Measurements from ENCODE around the gene FOXP1. TPM values are rescaled to one million over a fixed set of nuclear protein-coding genes. Genes with fewer than 3 reads are reported as not detected.

Gene FOXP1
- total RNA-seq, 2 donors from 2014 or later = 101 to 171 TPM

DNA sequence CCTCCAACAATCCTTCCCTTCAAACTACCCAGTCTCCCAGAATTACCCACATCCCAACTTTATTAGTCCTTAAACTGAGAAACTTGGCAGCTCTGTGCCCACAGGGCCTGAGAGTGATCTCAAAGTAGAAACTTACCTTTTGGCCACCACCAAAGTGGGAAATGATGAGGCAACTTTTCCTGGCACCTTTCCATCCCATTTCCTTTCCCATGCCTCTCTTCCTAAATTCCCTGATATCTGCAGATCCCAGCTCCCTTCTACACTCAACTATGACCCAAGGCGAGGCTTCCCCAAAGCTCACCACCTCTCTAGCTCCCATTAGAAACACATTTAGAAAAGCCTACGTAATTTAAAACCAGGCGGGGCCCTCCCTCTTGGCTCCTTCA, 271.9 kb downstream of the FOXP1 start:
- no peak overlapping the region for H3K4me3 Mint-ChIP-seq
- H3K9me3 Mint-ChIP-seq = no peaks in the 10 kb centered on the region
- peaks cover 24% of the 10 kb centered on the region for H3K4me1 Mint-ChIP-seq
- H3K27me3 Mint-ChIP-seq = no peaks in the 10 kb centered on the region
- no peak overlapping the region for H3K27ac Mint-ChIP-seq
- H3K36me3 Mint-ChIP-seq (ENCODE audit: low read depth) = no peaks in the 10 kb centered on the region
- no peak for ATAC-seq (replicated peaks)

DNA sequence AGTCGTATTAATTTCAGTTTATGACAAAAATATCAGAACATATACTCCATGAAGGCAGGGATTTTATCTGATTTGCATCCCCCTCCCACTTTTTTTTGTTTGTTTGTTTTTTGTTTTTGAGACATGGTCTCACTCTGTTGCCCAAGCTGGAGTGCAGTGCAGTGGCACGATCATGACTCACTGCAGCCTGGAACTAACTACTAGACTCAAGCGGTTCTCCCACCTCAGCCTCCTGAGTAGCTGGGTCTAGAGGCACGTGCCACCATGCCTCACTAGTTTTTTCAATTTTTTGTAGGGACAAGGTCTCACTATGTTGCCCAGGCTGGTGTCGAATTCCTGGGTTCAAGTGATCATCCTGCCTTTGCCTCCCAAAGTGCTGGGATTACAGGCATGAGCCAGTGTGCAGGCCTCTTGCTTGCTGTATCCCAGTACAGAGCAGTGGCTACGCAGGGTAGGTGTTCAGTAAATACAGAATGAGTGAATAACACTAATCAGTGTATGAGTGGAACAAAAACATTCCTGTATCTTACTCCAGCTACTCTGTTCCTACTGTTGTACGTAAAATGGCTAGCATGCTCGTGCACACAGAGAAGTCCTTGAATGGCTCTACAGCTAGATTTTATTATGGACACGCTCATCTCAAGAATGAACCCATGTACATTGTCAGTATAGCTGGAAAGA, 272.4 kb downstream of the FOXP1 start:
- H3K4me1 Mint-ChIP-seq = peaks cover 24% of the 10 kb centered on the region
- no peak overlapping the region for H3K27ac Mint-ChIP-seq
- H3K9me3 Mint-ChIP-seq = no peaks in the 10 kb centered on the region
- ATAC-seq (replicated peaks) = no peak
- H3K4me3 Mint-ChIP-seq = no peak overlapping the region
- H3K36me3 Mint-ChIP-seq (ENCODE audit: low read depth) = no peaks in the 10 kb centered on the region
- no peaks in the 10 kb centered on the region for H3K27me3 Mint-ChIP-seq

DNA sequence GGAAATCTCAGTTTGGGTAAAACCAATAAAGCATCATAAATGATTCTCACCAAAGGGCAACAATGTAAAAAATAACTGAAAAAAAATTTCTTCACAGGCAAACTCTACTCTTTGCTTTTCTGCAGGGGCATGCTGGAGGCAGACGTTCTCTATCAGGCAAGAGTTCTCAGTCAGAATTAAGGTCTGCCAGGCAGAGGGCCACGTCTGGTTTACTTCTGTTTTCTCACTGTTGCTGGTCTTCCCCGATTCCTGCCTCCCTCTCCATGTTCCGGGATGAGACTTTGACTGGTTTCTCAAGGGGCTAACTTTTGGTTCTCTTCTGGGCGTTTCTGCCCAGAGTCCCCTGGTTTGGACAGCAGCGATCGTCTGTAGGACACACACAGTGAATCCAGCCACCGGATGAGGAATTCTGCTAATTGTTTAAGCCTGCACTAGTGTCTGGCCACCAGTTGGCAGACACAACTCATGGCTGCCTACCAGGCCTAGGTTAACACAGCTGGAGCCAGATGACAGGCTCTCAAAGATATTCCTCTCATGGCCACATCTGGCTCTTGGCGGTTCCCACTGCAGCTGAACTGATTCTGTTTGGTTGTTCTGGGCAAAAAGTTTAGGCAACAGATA, 273.1 kb downstream of the FOXP1 start:
- H3K27ac Mint-ChIP-seq = no peak overlapping the region
- H3K4me1 Mint-ChIP-seq = peaks cover 24% of the 10 kb centered on the region
- no peak for ATAC-seq (replicated peaks)

DNA sequence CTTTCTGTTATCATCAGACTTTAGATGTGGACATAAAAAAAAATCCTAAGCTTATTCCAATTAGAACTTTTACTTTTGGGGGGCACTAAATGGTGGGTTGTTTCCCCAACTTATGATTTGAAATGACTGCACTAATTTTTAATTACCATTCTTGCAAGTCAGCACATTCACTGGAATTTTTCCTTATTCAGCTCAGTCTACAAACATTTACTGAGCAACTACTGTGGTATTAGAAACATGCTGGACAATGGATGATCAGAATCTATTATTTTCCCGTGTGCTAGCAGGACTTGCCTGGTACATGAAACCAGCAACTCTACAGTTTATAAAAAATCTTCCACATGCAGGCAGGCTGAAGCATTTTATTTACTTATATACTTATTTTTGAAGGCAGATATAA, 273.6 kb downstream of the FOXP1 start:
- ATAC-seq (replicated peaks) = no peak
- H3K4me1 Mint-ChIP-seq = peaks cover 28% of the 10 kb centered on the region
- H3K27ac Mint-ChIP-seq = peak overlapping the region; percentile 64
- H3K36me3 Mint-ChIP-seq (ENCODE audit: low read depth) = no peaks in the 10 kb centered on the region
- no peaks in the 10 kb centered on the region for H3K27me3 Mint-ChIP-seq
- H3K4me3 Mint-ChIP-seq = peak overlapping the region; percentile 21
- H3K9me3 Mint-ChIP-seq = no peaks in the 10 kb centered on the region

More for the DNA sequence above, 273.1 kb downstream of the FOXP1 start:
- Mint-ChIP-seq H3K36me3 (ENCODE audit: low read depth) (no peaks in the 10 kb centered on the region), H3K9me3 (no peaks in the 10 kb centered on the region), H3K27me3 (no peaks in the 10 kb centered on the region), H3K4me3 (no peak overlapping the region)

DNA sequence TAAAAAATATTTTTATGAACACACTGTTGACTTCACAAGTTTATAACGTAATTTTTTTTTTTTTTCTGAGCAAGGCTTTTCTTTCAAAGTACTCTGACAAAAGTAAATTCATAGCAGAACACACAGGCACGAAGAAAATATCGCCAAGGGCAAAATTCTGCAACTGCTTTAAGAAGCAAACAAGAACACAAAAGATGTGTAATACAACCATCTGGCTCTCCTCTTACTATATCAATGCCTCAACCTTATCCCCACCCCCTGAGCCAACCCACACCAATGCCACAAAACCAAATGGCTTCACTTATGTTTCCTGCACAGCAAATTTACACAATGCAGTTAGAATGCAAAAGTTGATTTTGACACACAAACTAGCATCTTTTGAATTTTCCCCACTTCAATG, 274.2 kb downstream of the FOXP1 start:
- H3K36me3 Mint-ChIP-seq (ENCODE audit: low read depth) = peaks cover 3% of the 10 kb centered on the region
- peak overlapping the region; percentile 21 for H3K4me3 Mint-ChIP-seq
- H3K4me1 Mint-ChIP-seq = peaks cover 29% of the 10 kb centered on the region
- no peaks in the 10 kb centered on the region for H3K27me3 Mint-ChIP-seq
- H3K9me3 Mint-ChIP-seq = no peaks in the 10 kb centered on the region
- H3K27ac Mint-ChIP-seq = peak overlapping the region; percentile 64
- ATAC-seq (replicated peaks) = peak; percentile 75

DNA sequence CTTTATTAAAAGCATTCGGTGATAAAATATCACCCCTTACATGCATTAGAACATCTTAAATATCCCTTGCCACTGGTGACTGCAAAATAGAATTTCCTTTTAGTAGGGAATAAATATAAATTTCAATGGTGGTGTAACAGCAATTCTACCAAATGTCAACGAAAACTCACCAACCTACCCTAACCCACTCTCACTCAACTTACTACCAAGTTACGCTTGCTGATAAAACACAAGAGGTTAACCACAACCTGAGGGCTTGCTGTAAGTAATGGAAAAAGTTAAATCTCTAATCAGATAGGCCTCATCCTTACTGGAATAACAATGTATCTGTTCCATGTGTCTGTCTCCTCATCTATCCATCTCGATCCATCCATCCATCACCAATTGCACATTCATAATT, 274.7 kb downstream of the FOXP1 start:
- Mint-ChIP-seq H3K9me3 (no peaks in the 10 kb centered on the region), H3K27me3 (no peaks in the 10 kb centered on the region), H3K27ac (peak overlapping the region; percentile 64), H3K4me1 (peaks cover 32% of the 10 kb centered on the region), H3K36me3 (ENCODE audit: low read depth) (peaks cover 8% of the 10 kb centered on the region), H3K4me3 (peak overlapping the region; percentile 21)
- ATAC-seq (replicated peaks) = peak; percentile 64

DNA sequence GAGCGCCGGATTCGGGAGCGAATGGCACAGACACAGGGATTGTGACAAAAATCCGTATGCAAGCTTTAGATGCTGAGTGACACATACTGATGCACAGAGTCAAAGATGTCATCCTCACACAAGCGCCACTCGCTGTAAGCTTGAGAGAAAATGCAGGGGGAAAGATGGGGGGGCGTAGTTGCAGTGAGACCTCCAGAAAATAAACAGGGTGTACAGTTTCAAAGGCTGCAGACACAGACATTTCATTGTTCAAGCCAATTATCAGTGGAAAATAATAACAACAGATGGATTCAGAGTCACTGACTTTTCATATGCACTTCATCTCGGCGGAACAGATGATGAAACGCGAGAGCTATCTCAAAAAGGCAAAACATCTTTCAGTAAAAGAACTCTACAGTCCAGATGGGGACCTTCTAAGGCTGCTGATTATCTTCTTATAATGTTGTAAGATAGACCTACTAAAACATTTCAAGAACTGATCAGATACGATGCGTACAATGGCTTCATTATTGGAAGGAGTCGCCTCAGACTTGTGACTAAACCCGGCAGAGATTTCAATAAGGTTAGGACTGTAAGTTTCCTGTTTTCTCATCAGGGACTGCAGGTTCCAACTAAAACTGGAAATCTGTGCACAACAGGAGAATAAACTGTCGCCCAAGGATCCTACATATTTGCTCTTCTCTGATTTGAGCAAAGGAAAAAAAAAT, 275.4 kb downstream of the FOXP1 start:
- H3K4me1 Mint-ChIP-seq = peaks cover 35% of the 10 kb centered on the region
- H3K9me3 Mint-ChIP-seq = no peaks in the 10 kb centered on the region
- ATAC-seq (replicated peaks) = no peak
- H3K36me3 Mint-ChIP-seq (ENCODE audit: low read depth) = peaks cover 11% of the 10 kb centered on the region
- no peaks in the 10 kb centered on the region for H3K27me3 Mint-ChIP-seq
- H3K27ac Mint-ChIP-seq = no peak overlapping the region
- peak overlapping the region; percentile 28 for H3K4me3 Mint-ChIP-seq

DNA sequence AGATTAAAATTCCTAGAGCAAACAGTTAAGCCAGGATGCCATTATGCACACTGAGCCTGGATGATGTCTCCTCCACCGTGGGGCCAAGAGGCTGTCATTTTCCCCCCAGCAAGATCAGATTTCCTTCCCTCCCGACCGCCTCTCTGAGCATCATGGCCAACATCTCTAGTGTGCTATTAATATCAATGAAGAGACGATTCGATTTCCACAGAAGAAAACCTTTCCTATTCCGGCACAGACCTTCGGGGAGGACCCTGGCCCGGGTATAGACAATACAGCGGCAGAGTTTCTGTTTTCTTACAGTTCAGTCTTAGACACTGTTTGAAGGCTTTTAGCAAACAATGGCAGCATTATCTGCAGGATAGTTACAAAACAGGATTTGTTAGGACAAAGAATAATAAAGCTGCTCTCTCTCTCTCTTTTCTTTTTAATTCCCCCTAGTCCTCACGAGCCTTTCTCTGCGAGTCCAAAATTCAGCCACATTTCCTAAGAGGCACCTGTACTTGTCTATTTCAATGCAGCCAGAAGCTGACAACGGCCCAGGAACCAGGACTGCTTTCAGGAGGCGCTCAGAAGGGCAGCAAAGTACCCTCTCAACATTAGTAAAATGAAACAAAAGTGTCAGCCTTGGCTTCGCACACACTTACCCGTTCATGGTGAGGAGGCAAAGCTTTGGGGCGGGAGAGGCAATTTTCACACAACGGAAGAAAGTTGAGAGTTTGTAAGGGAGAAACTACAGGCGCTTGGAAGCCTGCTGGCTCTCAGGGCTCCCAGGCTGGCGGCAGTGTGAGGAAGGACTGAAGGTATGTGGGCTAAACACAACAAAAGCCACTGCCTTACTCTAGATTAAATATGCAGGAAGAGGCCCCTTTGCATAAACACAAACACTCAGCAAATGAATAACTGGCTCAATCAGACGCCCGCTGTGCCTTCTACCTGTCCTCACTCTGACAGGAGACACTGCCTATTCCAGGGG, 278.0 kb downstream of the FOXP1 start:
- Mint-ChIP-seq H3K4me3 (peak overlapping the region; percentile 85), H3K4me1 (peaks cover 57% of the 10 kb centered on the region)

DNA sequence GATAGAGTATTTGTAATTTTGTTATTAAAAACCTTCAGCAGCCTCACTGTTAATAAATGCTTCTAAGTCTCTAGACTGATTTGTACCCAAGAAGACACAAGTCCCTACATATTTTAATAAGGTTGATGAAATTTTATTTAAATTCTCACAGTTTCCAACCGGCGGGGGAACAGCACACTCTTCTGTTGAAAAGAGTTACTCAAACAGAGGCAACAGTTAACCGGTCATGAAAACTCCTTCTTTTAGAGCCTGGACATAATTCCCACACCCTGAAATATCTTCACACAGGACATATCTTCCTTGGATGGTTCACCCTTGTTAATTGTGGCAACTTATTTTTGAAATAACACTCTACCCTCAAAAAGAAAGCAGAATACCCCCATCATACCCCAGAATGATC, 278.8 kb downstream of the FOXP1 start:
- H3K27ac Mint-ChIP-seq = peak overlapping the region; percentile 84
- peak overlapping the region; percentile 85 for H3K4me3 Mint-ChIP-seq
- H3K36me3 Mint-ChIP-seq (ENCODE audit: low read depth) = peaks cover 32% of the 10 kb centered on the region
- peaks cover 61% of the 10 kb centered on the region for H3K4me1 Mint-ChIP-seq
- no peaks in the 10 kb centered on the region for H3K9me3 Mint-ChIP-seq
- ATAC-seq (replicated peaks) = no peak
- H3K27me3 Mint-ChIP-seq = no peaks in the 10 kb centered on the region

More for the DNA sequence above, 278.0 kb downstream of the FOXP1 start:
- no peaks in the 10 kb centered on the region for H3K27me3 Mint-ChIP-seq
- H3K27ac Mint-ChIP-seq = peak overlapping the region; percentile 84
- H3K9me3 Mint-ChIP-seq = no peaks in the 10 kb centered on the region
- ATAC-seq (replicated peaks) = peak; percentile 2
- H3K36me3 Mint-ChIP-seq (ENCODE audit: low read depth) = peaks cover 24% of the 10 kb centered on the region

DNA sequence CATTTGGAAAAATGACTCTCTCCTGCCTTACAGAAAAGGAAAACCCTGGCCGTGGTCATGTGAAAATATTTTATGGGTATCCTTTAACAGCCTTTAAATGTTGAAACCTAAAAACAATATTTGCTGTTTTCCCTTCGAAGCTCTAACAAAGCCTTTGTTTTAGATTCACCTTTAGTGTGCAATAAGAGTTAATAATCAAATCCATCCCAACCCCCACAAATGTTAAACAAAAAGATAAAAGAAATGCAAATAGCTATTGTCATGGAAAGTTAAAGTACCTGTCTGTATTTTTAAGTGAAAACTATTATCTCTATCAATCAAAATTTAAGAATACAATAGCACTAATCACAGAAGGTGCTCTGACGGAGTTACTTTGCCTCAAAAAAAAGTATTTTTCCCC, 279.3 kb downstream of the FOXP1 start:
- Mint-ChIP-seq H3K27ac (peak overlapping the region; percentile 84), H3K4me3 (peak overlapping the region; percentile 85), H3K4me1 (peaks cover 59% of the 10 kb centered on the region), H3K27me3 (no peaks in the 10 kb centered on the region), H3K36me3 (ENCODE audit: low read depth) (peaks cover 36% of the 10 kb centered on the region), H3K9me3 (no peaks in the 10 kb centered on the region)
- ATAC-seq (replicated peaks) = no peak

DNA sequence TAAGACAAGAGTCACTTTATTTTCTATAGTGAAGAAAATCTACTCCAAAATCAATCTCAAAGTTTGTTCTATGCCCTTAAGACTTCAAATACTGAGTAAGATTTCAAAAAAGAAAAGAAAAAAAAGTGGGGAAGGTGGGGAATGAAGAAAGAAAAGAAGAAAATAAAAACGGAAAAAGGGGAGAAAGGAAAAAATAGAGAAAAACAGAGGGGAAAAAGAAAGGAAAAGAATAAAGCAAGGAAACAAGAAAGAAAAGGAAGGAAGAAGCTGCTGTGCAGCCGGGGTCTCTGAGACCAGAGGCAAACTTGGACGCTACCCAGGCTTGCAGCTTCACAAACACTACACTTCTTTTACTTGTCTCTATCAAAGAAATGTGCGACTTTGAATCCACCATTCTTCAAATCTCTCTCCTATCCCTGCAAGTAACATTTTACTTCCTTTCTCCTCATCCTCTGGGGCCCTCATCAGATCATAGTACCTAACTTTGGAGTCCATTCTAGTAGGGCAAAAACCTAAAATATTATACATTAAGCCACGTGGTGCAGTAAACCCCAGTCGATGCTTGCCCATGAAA, 279.8 kb downstream of the FOXP1 start:
- no peaks in the 10 kb centered on the region for H3K9me3 Mint-ChIP-seq
- H3K4me3 Mint-ChIP-seq = peak overlapping the region; percentile 85
- peaks cover 41% of the 10 kb centered on the region for H3K36me3 Mint-ChIP-seq (ENCODE audit: low read depth)
- H3K27me3 Mint-ChIP-seq = no peaks in the 10 kb centered on the region
- no peak for ATAC-seq (replicated peaks)
- peak overlapping the region; percentile 84 for H3K27ac Mint-ChIP-seq
- peaks cover 54% of the 10 kb centered on the region for H3K4me1 Mint-ChIP-seq

DNA sequence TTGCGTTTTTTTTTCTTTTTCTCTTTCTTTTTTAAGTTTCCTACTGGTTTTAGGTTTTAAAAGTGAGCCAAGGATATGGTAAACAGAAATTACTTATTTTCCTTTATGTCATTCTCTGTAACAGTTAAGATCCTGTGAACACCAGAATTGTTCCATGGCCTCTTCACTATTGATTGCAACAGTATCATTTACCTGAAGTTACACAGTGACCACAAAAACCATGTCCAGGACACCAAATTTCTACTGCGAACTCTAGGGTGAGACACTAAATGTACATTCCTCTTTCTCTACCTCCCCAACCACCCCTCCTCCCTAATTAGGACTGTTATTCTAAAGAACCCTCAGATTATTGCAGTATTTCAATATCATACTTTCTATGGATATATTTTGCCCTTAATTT, 280.9 kb downstream of the FOXP1 start:
- Mint-ChIP-seq H3K27me3 (no peaks in the 10 kb centered on the region), H3K27ac (peak overlapping the region; percentile 84), H3K4me3 (peak overlapping the region; percentile 85), H3K36me3 (ENCODE audit: low read depth) (peaks cover 52% of the 10 kb centered on the region), H3K4me1 (peaks cover 44% of the 10 kb centered on the region), H3K9me3 (no peaks in the 10 kb centered on the region)
- ATAC-seq (replicated peaks) = peak; percentile 10

DNA sequence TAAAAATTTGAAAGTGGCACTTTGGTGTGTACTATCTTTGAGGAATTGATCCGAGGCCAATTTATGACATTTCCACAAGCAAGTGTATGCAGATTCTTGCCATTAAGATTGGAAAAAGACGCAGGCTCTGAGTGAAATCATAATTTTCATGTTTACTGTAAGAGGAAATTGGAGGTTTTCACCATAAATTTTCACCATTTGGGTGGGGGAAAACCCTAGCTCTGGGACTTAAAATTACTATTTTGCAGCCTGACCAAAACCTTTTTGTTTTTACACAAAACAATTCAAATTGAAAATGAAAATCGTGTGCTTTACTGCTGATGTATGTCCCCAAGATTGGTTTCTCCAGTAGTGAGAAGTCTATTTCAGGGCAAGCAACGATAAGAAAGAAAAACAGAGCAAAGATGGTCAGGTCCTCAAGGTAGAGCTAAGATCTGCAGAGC, 282.6 kb downstream of the FOXP1 start:
- Mint-ChIP-seq H3K4me3 (peak overlapping the region; percentile 85), H3K9me3 (no peaks in the 10 kb centered on the region), H3K36me3 (ENCODE audit: low read depth) (peaks cover 67% of the 10 kb centered on the region), H3K4me1 (peaks cover 44% of the 10 kb centered on the region), H3K27ac (peak overlapping the region; percentile 84), H3K27me3 (no peaks in the 10 kb centered on the region)
- peak; percentile 85 for ATAC-seq (replicated peaks)

DNA sequence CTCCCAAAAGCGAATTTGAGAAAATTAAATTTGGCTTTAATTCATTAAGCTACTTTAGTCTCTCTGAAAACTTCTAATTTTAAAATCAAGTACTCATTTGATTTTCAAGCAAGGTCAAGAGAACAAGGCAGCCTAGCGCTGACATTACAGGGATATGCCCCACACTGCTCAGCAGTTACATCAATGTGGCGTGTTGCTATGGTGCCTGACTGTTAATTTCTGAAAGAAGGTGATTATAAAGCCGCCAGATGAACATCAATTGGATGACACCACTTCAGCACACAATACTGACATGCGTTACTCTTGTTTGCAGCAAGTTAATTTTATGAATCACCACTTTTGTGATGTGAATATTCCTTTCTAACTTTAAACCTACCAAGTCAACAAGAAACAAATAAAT, 284.4 kb downstream of the FOXP1 start:
- Mint-ChIP-seq H3K9me3 (no peaks in the 10 kb centered on the region), H3K36me3 (ENCODE audit: low read depth) (peaks cover 68% of the 10 kb centered on the region), H3K4me1 (peaks cover 39% of the 10 kb centered on the region), H3K4me3 (no peak overlapping the region), H3K27ac (peak overlapping the region; percentile 84), H3K27me3 (no peaks in the 10 kb centered on the region)
- no peak for ATAC-seq (replicated peaks)

Measured in activated T-helper 17 cell treated with anti-CD3 and anti-CD28 coated beads, Interleukin-2, amount 50 U/mL, for 72 hours (primary cell).